Natural killer cell (primary cell): ENCODE results near the gene ADD1. TPM values are rescaled to one million over a fixed set of nuclear protein-coding genes. Genes with fewer than 3 reads are reported as not detected.

Experiments
- ATAC-seq, 3 donors: fragments of 150-1000 bp in 2 of 3; fragments of 200-7000 bp in 1 of 3; cut with Tn5 transposase; 1 replicate in 1 of 3; 2 replicates in 2 of 3; pipeline ENCODE4 v1.10.0; 2021; ENCODE audit warnings: mild to moderate bottlenecking in 2 of 3, moderate library complexity in 2 of 3
- DNase-seq, 2 donors: peaks; one replicate each; pipeline versions ENCODE4 v3.0.0 to v3.0.0-alpha.2; 2013 to 2021; ENCODE audit warnings: mixed read lengths in 1 of 2
- H3K27ac ChIP-seq: one replicate; pipeline ENCODE4 v1.5.1; 2013; ENCODE audit warnings: mild to moderate bottlenecking, low read length
- H3K27me3 ChIP-seq: one replicate; pipeline ENCODE4 v1.6.1; 2013; ENCODE audit warnings: low read length; ENCODE audit not compliant: control insufficient read depth, insufficient read depth
- H3K36me3 ChIP-seq: one replicate; pipeline ENCODE4 v1.6.1; 2013; ENCODE audit warnings: low read length; ENCODE audit not compliant: control insufficient read depth, insufficient read depth
- H3K4me1 ChIP-seq: one replicate; pipeline ENCODE4 v1.6.1; 2013; ENCODE audit warnings: low read length; ENCODE audit not compliant: control insufficient read depth, insufficient read depth
- H3K4me3 ChIP-seq: one replicate; pipeline ENCODE4 v1.5.1; 2013; ENCODE audit warnings: low read length
- H3K9me3 ChIP-seq: one replicate; pipeline ENCODE4 v1.6.1; 2013; ENCODE audit warnings: low read length; ENCODE audit not compliant: control insufficient read depth, insufficient read depth
- H3K27ac Mint-ChIP-seq, 2 donors: one replicate each; pipeline ENCODE4 v1.8.0; 2022; ENCODE audit warnings: mild to moderate bottlenecking in 2 of 2, mixed read lengths in 2 of 2, moderate library complexity in 1 of 2
- H3K27me3 Mint-ChIP-seq, 2 donors: one replicate each; pipeline ENCODE4 v1.8.0; 2022; ENCODE audit warnings: low read depth in 2 of 2, mixed read lengths in 2 of 2
- H3K36me3 Mint-ChIP-seq: one replicate; pipeline ENCODE4 v1.8.0; 2022; ENCODE audit warnings: mixed read lengths
- H3K4me1 Mint-ChIP-seq, 2 donors: one replicate each; pipeline ENCODE4 v1.8.0; 2022; ENCODE audit warnings: mixed read lengths in 2 of 2
- H3K4me3 Mint-ChIP-seq: one replicate; pipeline ENCODE4 v1.8.0; 2022; ENCODE audit warnings: mild to moderate bottlenecking, moderate library complexity, mixed read lengths
- H3K9me3 Mint-ChIP-seq, 2 donors: one replicate each; pipeline ENCODE4 v1.8.0; 2022; ENCODE audit warnings: mixed read lengths in 2 of 2
- WGBS: methylation state at CpG from one replicate; pipeline ENCODE4 v1.1.7; 2013; ENCODE audit warnings: missing lambda C conversion rate; ENCODE audit not compliant: insufficient coverage; 5-methylcytosine and 5-hydroxymethylcytosine counted together
- intact Hi-C: fragments of 100-400 bp; cut with micrococcal nuclease; formaldehyde crosslinking; loops from one replicate; pipeline ENCODE4 v1.14.2; 2022
- total RNA-seq, 4 donors: library from RNA; stranded (reverse); fragments of 120-200 nt in 1 of 4; gene quantifications; one replicate each; pipeline versions ENCODE4 v1.2.3 to v1.2.4, GENCODE V29; 2013 to 2022
- TF ChIP-seq, protein P1 (sequence below): fragments of 200-600 bp; IDR thresholded peaks from one replicate; pipeline ENCODE4 v1.8.0; 2022; ENCODE audit warnings: antibody characterized with exemption

Gene ADD1
- total RNA-seq, 3 donors from 2014 or later (not counting 1 experiment from before 2014, with no cell fraction given), result 383 to 465 (median 452) TPM

DNA sequence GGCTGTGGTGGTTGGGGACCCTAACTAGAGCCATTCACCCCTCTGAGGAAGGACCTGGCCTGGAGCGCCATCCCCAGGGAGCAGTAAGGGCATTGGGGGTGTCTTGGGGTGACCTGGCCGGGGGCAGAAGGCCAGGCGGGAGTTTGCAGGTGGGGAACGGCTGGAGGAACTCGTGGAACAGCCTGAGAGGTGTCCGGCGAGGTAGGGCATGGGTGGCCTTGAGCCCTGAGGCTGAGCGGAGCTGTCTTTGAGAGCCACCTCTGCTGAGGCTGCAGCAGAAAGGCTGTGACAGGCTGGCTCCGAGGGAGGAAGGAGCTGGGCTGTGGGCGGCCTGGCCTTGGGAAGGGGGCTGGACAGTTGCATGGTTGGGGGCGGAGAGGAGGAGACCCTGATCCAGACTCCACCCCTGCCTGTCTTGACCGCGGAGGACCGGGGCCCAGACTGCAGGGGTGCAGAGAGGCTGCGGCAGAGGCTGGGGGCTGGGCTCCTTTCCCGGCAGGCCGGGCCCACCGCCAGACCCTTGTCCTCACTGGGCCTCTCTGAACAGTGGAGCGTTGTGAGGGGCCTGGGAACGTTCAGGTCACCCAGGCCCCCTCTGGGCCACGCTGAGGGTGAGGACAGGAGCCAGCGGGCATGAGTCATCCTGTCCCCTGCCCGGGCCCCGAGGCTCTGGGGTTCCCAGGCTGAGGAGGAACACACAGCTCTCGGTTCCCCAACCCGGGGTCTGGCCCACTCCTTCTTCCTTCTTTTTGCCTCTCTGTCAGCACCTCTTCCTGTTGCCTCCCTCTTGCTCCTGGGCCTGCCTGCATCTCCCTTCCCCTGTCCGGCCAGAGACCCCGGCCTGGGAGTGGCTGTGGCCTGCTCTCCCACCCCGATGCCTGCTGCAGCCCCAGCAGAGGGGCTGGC is 42.7 kb upstream of the ADD1 start:
- Histone ChIP-seq H3K9me3 (no peaks in the 10 kb centered on the region), H3K27me3 (no peaks in the 10 kb centered on the region), H3K4me1 (peaks cover 83% of the 10 kb centered on the region), H3K4me3 (peak overlapping the region; percentile 16), H3K27ac (peak overlapping the region; percentile 61), H3K36me3 (no peaks in the 10 kb centered on the region)
- Mint-ChIP-seq H3K9me3 (no peaks in the 10 kb centered on the region), H3K4me1 (peaks cover 23 to 48% of the 10 kb centered on the region in 2 donors), H3K27ac (peak overlapping the region in 1 of 2 donors; percentile 64), H3K36me3 (no peaks in the 10 kb centered on the region), H3K4me3 (no peak overlapping the region), H3K27me3 (no peaks in the 10 kb centered on the region)
- ATAC-seq (peak; percentile 16 to 56 (median 18)), DNase-seq (no peak)
- 55% methylated on average over 29 of the region's 29 CpGs for WGBS
- TF ChIP-seq, protein P1, sequence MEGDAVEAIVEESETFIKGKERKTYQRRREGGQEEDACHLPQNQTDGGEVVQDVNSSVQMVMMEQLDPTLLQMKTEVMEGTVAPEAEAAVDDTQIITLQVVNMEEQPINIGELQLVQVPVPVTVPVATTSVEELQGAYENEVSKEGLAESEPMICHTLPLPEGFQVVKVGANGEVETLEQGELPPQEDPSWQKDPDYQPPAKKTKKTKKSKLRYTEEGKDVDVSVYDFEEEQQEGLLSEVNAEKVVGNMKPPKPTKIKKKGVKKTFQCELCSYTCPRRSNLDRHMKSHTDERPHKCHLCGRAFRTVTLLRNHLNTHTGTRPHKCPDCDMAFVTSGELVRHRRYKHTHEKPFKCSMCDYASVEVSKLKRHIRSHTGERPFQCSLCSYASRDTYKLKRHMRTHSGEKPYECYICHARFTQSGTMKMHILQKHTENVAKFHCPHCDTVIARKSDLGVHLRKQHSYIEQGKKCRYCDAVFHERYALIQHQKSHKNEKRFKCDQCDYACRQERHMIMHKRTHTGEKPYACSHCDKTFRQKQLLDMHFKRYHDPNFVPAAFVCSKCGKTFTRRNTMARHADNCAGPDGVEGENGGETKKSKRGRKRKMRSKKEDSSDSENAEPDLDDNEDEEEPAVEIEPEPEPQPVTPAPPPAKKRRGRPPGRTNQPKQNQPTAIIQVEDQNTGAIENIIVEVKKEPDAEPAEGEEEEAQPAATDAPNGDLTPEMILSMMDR, result no peak
- intact Hi-C loops, result no loop called here

DNA sequence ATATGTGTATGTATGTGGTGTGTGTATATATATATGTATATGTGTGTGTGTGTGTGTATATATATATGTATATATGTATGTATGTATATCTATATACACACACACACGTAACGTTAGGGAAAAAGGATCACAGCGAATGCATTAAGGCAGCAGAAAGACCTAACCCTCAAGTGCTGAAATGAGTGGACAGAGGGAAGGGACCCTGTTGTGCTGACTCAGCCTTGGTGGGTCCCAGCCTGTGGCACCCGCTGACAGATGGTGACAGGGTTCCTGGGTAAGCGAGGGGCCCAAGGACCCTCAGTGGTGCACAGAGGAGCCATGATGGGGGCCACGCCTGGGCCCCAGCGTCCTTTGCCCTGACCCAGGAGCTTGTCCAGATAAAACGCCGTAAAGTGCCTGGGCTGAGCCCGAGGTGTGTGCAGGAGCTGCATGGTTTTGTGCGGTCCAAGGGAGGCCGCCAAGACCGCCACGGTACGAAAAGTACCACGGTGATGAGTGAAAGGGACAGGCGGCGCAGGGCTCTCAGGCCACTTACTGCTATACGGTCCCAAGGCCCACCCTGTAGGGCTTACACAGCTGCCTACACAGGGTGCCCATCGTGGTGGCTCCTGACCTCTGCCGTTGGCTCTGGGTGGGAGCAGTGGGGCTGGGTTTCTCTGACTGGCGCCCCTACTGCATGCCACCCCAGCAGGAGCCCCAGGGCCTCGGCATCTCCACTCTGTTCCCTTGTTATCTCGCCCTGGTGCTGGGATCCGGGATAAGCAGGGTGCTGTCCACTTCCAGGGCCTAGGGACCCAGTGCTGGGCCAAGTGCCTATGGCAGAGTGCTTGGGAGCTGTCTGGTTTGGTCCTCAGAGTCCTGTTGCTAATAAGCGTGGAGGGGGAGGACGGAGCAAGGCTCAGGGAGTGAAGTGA is 40.8 kb upstream of the ADD1 start:
- TF ChIP-seq, protein P1, result no peak
- ATAC-seq, result no peak
- no peaks in the 10 kb centered on the region for H3K36me3 ChIP-seq
- H3K4me3 Mint-ChIP-seq, result no peak overlapping the region
- peaks cover 31 to 59% of the 10 kb centered on the region in 2 donors for H3K4me1 Mint-ChIP-seq
- H3K27me3 ChIP-seq, result no peaks in the 10 kb centered on the region
- no peak for DNase-seq
- intact Hi-C loops, result no loop called here
- H3K27ac ChIP-seq, result no peak overlapping the region
- H3K9me3 Mint-ChIP-seq, result no peaks in the 10 kb centered on the region
- no peaks in the 10 kb centered on the region for H3K9me3 ChIP-seq
- peaks cover 83% of the 10 kb centered on the region for H3K4me1 ChIP-seq
- H3K27me3 Mint-ChIP-seq, result no peaks in the 10 kb centered on the region
- H3K36me3 Mint-ChIP-seq, result no peaks in the 10 kb centered on the region
- 95% methylated on average over 27 of the region's 27 CpGs for WGBS
- H3K4me3 ChIP-seq, result no peak overlapping the region
- H3K27ac Mint-ChIP-seq, result no peak overlapping the region

DNA sequence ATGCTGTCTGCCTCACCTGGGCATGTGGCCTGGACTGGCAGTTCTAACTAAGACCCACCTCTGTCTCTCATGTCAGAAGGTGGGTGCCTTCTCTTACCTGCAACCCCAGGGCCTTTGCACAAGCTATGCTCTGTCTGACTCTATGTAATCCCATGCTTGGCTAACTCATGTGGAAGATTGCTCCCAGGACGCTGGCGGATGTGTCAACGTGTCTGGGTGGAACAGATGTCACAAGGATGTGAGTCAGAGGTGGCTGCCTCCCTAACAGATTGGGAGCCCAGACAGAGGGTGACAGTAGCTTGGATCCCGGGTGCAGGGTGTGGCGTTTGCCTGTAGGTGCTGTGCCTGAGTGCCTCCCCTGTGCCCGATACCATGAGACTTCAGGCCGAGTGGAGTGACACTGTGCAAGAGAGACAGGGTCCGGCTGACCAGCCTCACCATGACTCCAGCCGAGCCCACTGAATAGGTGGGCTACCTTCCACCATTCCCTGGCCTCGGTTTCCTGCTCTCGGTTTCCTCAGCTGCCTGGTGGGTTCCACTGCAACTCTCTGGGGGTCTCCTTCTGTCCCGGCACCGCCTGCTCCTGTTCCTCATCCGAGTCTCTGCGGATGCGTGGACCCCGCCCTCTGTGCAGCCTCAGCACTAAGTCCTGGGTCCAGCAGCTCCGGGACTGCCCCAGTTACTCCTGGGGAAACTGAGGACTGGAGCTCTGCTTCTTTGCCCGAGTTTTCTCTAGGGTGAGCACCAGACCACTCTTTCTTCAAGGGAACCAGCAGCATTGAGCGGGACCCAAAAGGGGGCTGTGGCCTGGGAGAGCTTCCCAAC is 39.8 kb upstream of the ADD1 start:
- no peak overlapping the region for H3K4me3 ChIP-seq
- peaks cover 75% of the 10 kb centered on the region for H3K4me1 ChIP-seq
- WGBS, result 94% methylated on average over 20 of the region's 20 CpGs
- no peak overlapping the region for H3K27ac Mint-ChIP-seq
- no peaks in the 10 kb centered on the region for H3K36me3 ChIP-seq
- TF ChIP-seq, protein P1, result no peak
- no peak overlapping the region for H3K4me3 Mint-ChIP-seq
- no peaks in the 10 kb centered on the region for H3K27me3 Mint-ChIP-seq
- peaks cover 22 to 50% of the 10 kb centered on the region in 2 donors for H3K4me1 Mint-ChIP-seq
- ATAC-seq (no peak), DNase-seq (no peak)
- H3K9me3 ChIP-seq, result no peaks in the 10 kb centered on the region
- no peaks in the 10 kb centered on the region for H3K27me3 ChIP-seq
- intact Hi-C loops, result no loop called here
- no peaks in the 10 kb centered on the region for H3K36me3 Mint-ChIP-seq
- H3K27ac ChIP-seq, result no peak overlapping the region
- H3K9me3 Mint-ChIP-seq, result no peaks in the 10 kb centered on the region
